GM23338 (cell line): ENCODE measurements around the gene CLDN7. TPM values are rescaled to one million over a fixed set of nuclear protein-coding genes. Genes with fewer than 3 reads are reported as not detected.

Experiments
- ATAC-seq: fragments of 200-7000 bp; cut with Tn5 transposase; 3 replicates; pipeline ENCODE4 v1.9.1; 2020
- DNase-seq: peaks from one replicate; pipeline ENCODE4 v3.0.0-alpha.2; 2015; ENCODE audit warnings: low spot score
- H2AFZ ChIP-seq: fragments of 200-600 bp; sonication (generic); 2 replicates; pipeline ENCODE4 v1.8.0; 2016; ENCODE audit warnings: antibody characterized with exemption, mild to moderate bottlenecking, moderate library complexity
- H3F3A ChIP-seq: fragments of 200-600 bp; sonication (generic); replicated peaks from 2 replicates; pipeline ENCODE4 v1.8.0; 2017; ENCODE audit warnings: antibody characterized with exemption, mixed run types, low read depth
- H3K27ac ChIP-seq: fragments of 200-600 bp; sonication (generic); 2 replicates; pipeline ENCODE4 v1.6.1; 2016; ENCODE audit warnings: low read depth
- H3K27me3 ChIP-seq: fragments of 200-600 bp; sonication (generic); 2 replicates; pipeline ENCODE4 v1.8.0; 2016; ENCODE audit warnings: mild to moderate bottlenecking, mixed run types, moderate library complexity; ENCODE audit not compliant: insufficient read depth
- H3K36me3 ChIP-seq: fragments of 200-600 bp; sonication (generic); 2 replicates; pipeline ENCODE4 v1.8.0; 2016; ENCODE audit warnings: mild to moderate bottlenecking; ENCODE audit not compliant: insufficient read depth
- H3K4me1 ChIP-seq: fragments of 200-600 bp; sonication (generic); 2 replicates; pipeline ENCODE4 v1.8.0; 2016; ENCODE audit warnings: mild to moderate bottlenecking, moderate library complexity; ENCODE audit not compliant: insufficient read depth
- H3K4me2 ChIP-seq: fragments of 200-600 bp; sonication (generic); 2 replicates; pipeline ENCODE4 v1.7.1; 2017; ENCODE audit warnings: mixed run types
- H3K4me3 ChIP-seq: fragments of 200-600 bp; sonication (generic); 2 replicates; pipeline ENCODE4 v1.6.1; 2016; ENCODE audit warnings: mixed run types
- H3K79me2 ChIP-seq: fragments of 200-600 bp; sonication (generic); replicated peaks from 2 replicates; pipeline ENCODE4 v1.8.0; 2017; ENCODE audit warnings: mild to moderate bottlenecking; ENCODE audit not compliant: insufficient read depth
- H3K9me2 ChIP-seq: fragments of 200-600 bp; sonication (generic); 2 replicates; pipeline ENCODE4 v1.8.0; 2017; ENCODE audit not compliant: insufficient read depth
- H4K20me1 ChIP-seq: fragments of 200-600 bp; sonication (generic); replicated peaks from 2 replicates; pipeline ENCODE4 v1.8.0; 2017; ENCODE audit warnings: mild to moderate bottlenecking; ENCODE audit not compliant: insufficient read depth
- H3K27ac Mint-ChIP-seq: 2 replicates; pipeline ENCODE4 v1.8.0; 2020; ENCODE audit warnings: inconsistent platforms, mild to moderate bottlenecking, moderate library complexity, mixed read lengths
- H3K27me3 Mint-ChIP-seq: 3 replicates; pipeline ENCODE4 v1.8.0; 2022; ENCODE audit warnings: low read depth, mild to moderate bottlenecking, moderate library complexity, mixed read lengths, inconsistent platforms; ENCODE audit not compliant: insufficient read depth, poor library complexity
- H3K36me3 Mint-ChIP-seq: 3 replicates; pipeline ENCODE4 v1.8.0; 2021; ENCODE audit warnings: low read depth, mild to moderate bottlenecking, inconsistent platforms, moderate library complexity, mixed read lengths
- H3K4me1 Mint-ChIP-seq: 3 replicates; pipeline ENCODE4 v1.8.0; 2020; ENCODE audit warnings: mild to moderate bottlenecking, inconsistent platforms, mixed read lengths
- H3K4me3 Mint-ChIP-seq: 3 replicates; pipeline ENCODE4 v1.8.0; 2021; ENCODE audit warnings: moderate library complexity, mild to moderate bottlenecking, inconsistent platforms, mixed read lengths
- H3K9me3 Mint-ChIP-seq: 3 replicates; pipeline ENCODE4 v1.8.0; 2020; ENCODE audit warnings: moderate library complexity, mild to moderate bottlenecking, inconsistent platforms, mixed read lengths
- CREB1 ChIP-seq: fragments of 250-450 bp; sonication (Bioruptor Pico); IDR thresholded peaks from 2 replicates; pipeline ENCODE4 v1.5.0; 2020; ENCODE audit warnings: low read depth, mild to moderate bottlenecking, moderate library complexity
- EZH2 ChIP-seq: fragments of 200-600 bp; sonication (generic); IDR thresholded peaks from one replicate; pipeline ENCODE4 v1.8.0; 2017; ENCODE audit warnings: antibody characterized with exemption, mild to moderate bottlenecking, low read depth; ENCODE audit not compliant: unreplicated experiment
- EZH2phosphoT487 ChIP-seq: fragments of 200-600 bp; sonication (generic); IDR thresholded peaks from one replicate; pipeline ENCODE4 v1.8.1; 2018; ENCODE audit warnings: antibody characterized with exemption; ENCODE audit not compliant: unreplicated experiment
- JUNB ChIP-seq: IDR thresholded peaks from one replicate; pipeline ENCODE4 v1.6.1; 2016; ENCODE audit warnings: antibody characterized with exemption; ENCODE audit not compliant: unreplicated experiment
- NANOG ChIP-seq: IDR thresholded peaks from 2 replicates; pipeline ENCODE4 v1.6.1; 2016; ENCODE audit warnings: antibody characterized with exemption, borderline replicate concordance
- POLR2AphosphoS5 ChIP-seq: IDR thresholded peaks from 2 replicates; pipeline ENCODE4 v1.6.1; 2016; ENCODE audit warnings: antibody characterized with exemption, low read depth
- STAT1 ChIP-seq: IDR thresholded peaks from one replicate; pipeline ENCODE4 v1.6.1; 2016; ENCODE audit warnings: antibody characterized with exemption; ENCODE audit not compliant: unreplicated experiment
- ZNF114 ChIP-seq: fragments of 250-450 bp; sonication (Bioruptor Pico); IDR thresholded peaks from 2 replicates; pipeline ENCODE4 v1.5.0; 2020; ENCODE audit warnings: mild to moderate bottlenecking, moderate library complexity
- ZNF331 ChIP-seq: fragments of 250-450 bp; sonication (Bioruptor Pico); IDR thresholded peaks from 2 replicates; pipeline ENCODE4 v1.5.0; 2020; ENCODE audit warnings: low read depth, mild to moderate bottlenecking, moderate library complexity
- polyA plus RNA-seq: library from polyadenylated mRNA; unstranded; fragments of >200 nt; fragmentation: Nextera tagmentation; extraction: Ambion mirVana; gene quantifications from 2 replicates; pipeline ENCODE4 v1.2.1, GENCODE V29; 2016
- total RNA-seq: library from RNA; depleted of rRNA; stranded (reverse); fragments of >200 nt; shearing (Covaris generic); gene quantifications from 2 replicates; pipeline ENCODE4 v1.2.3, GENCODE V29; 2014
- TF ChIP-seq, protein P1 (sequence below): IDR thresholded peaks from one replicate; pipeline ENCODE4 v1.6.1; 2018; ENCODE audit warnings: antibody characterized with exemption; ENCODE audit not compliant: unreplicated experiment
- TF ChIP-seq, protein P2 (sequence below): IDR thresholded peaks from 2 replicates; pipeline ENCODE4 v1.6.1; 2016; ENCODE audit warnings: antibody characterized with exemption
- TF ChIP-seq, protein P3 (sequence below), 2 experiments: fragments of 200-600 bp in 1 of 2; sonication (generic) in 1 of 2; conservative IDR thresholded peaks; 2 replicates each; pipeline versions ENCODE4 v1.5.1 to v1.6.1; 2016 to 2017; ENCODE audit warnings: antibody characterized with exemption in 2 of 2, low read depth in 2 of 2, mild to moderate bottlenecking in 2 of 2, moderate library complexity in 1 of 2
- TF ChIP-seq, protein P4 (sequence below): fragments of 250-450 bp; sonication (Bioruptor Pico); IDR thresholded peaks from 2 replicates; pipeline ENCODE4 v1.5.0; 2020; ENCODE audit warnings: mild to moderate bottlenecking, moderate library complexity

Gene CLDN7
- total and polyA plus RNA-seq, 2 experiments from 2014 or later, result 50.7 to 111 TPM

DNA sequence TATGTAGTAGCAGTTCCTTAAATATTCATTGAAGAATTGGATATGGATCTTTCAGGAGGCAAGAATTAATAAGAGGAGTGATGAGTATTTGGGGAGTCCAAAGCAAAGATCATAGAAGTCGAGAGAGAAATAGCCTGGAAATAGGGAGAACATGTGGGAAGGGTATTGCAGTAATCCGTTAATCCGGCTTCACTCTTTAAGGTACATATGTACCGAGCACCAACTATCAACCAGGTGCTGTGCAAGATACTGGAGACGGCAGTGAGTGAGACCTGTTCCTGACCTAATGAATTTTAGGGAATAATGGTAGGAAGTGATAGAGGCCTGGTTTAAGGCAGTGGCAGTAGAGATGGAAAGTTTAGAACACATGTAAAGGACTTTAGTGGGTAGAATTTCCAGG lies 9.2 kb downstream of the CLDN7 start:
- Mint-ChIP-seq H3K4me1 (peaks cover 28% of the 10 kb centered on the region), H3K36me3 (peaks cover 49% of the 10 kb centered on the region), H3K27ac (peak overlapping the region; percentile 100), H3K4me3 (peak overlapping the region; percentile 91), H3K27me3 (peaks cover 18% of the 10 kb centered on the region), H3K9me3 (peaks cover 3% of the 10 kb centered on the region; the same call in 2 of the 3 replicates)
- Histone ChIP-seq H3K36me3 (peaks cover 13% of the 10 kb centered on the region), H4K20me1 (peaks cover 28% of the 10 kb centered on the region), H3K79me2 (peaks cover 47% of the 10 kb centered on the region), H2AFZ (no peak overlapping the region), H3K4me2 (peak overlapping the region; percentile 87), H3K4me3 (peak overlapping the region; percentile 65), H3K27me3 (no peaks in the 10 kb centered on the region), H3K4me1 (peaks cover 15% of the 10 kb centered on the region), H3K9me2 (no peaks in the 10 kb centered on the region), H3K27ac (peak overlapping the region; percentile 96), H3F3A (peaks cover 15% of the 10 kb centered on the region; the same call in 1 of the 2 replicates)
- DNase-seq (no peak), ATAC-seq (no peak)
- TF ChIP-seq POLR2AphosphoS5, result no peak
- TF ChIP-seq, protein P1, sequence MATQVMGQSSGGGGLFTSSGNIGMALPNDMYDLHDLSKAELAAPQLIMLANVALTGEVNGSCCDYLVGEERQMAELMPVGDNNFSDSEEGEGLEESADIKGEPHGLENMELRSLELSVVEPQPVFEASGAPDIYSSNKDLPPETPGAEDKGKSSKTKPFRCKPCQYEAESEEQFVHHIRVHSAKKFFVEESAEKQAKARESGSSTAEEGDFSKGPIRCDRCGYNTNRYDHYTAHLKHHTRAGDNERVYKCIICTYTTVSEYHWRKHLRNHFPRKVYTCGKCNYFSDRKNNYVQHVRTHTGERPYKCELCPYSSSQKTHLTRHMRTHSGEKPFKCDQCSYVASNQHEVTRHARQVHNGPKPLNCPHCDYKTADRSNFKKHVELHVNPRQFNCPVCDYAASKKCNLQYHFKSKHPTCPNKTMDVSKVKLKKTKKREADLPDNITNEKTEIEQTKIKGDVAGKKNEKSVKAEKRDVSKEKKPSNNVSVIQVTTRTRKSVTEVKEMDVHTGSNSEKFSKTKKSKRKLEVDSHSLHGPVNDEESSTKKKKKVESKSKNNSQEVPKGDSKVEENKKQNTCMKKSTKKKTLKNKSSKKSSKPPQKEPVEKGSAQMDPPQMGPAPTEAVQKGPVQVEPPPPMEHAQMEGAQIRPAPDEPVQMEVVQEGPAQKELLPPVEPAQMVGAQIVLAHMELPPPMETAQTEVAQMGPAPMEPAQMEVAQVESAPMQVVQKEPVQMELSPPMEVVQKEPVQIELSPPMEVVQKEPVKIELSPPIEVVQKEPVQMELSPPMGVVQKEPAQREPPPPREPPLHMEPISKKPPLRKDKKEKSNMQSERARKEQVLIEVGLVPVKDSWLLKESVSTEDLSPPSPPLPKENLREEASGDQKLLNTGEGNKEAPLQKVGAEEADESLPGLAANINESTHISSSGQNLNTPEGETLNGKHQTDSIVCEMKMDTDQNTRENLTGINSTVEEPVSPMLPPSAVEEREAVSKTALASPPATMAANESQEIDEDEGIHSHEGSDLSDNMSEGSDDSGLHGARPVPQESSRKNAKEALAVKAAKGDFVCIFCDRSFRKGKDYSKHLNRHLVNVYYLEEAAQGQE, result no peak
- no peak for TF ChIP-seq STAT1
- TF ChIP-seq EZH2phosphoT487, result no peak
- no peak for TF ChIP-seq ZNF114 (CRISPR knock-in tag)
- TF ChIP-seq JUNB, result no peak
- TF ChIP-seq CREB1 (CRISPR knock-in tag), result no peak
- TF ChIP-seq ZNF331 (CRISPR knock-in tag), result no peak
- TF ChIP-seq, protein P2, sequence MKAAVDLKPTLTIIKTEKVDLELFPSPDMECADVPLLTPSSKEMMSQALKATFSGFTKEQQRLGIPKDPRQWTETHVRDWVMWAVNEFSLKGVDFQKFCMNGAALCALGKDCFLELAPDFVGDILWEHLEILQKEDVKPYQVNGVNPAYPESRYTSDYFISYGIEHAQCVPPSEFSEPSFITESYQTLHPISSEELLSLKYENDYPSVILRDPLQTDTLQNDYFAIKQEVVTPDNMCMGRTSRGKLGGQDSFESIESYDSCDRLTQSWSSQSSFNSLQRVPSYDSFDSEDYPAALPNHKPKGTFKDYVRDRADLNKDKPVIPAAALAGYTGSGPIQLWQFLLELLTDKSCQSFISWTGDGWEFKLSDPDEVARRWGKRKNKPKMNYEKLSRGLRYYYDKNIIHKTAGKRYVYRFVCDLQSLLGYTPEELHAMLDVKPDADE, result no peak
- no peak for TF ChIP-seq EZH2
- TF ChIP-seq NANOG, result no peak
- TF ChIP-seq, protein P3, sequence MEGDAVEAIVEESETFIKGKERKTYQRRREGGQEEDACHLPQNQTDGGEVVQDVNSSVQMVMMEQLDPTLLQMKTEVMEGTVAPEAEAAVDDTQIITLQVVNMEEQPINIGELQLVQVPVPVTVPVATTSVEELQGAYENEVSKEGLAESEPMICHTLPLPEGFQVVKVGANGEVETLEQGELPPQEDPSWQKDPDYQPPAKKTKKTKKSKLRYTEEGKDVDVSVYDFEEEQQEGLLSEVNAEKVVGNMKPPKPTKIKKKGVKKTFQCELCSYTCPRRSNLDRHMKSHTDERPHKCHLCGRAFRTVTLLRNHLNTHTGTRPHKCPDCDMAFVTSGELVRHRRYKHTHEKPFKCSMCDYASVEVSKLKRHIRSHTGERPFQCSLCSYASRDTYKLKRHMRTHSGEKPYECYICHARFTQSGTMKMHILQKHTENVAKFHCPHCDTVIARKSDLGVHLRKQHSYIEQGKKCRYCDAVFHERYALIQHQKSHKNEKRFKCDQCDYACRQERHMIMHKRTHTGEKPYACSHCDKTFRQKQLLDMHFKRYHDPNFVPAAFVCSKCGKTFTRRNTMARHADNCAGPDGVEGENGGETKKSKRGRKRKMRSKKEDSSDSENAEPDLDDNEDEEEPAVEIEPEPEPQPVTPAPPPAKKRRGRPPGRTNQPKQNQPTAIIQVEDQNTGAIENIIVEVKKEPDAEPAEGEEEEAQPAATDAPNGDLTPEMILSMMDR (conservative IDR thresholded peaks at IDR 0.05; ENCODE audit: low read depth in 2 of 2), result no peak
- TF ChIP-seq, protein P4, sequence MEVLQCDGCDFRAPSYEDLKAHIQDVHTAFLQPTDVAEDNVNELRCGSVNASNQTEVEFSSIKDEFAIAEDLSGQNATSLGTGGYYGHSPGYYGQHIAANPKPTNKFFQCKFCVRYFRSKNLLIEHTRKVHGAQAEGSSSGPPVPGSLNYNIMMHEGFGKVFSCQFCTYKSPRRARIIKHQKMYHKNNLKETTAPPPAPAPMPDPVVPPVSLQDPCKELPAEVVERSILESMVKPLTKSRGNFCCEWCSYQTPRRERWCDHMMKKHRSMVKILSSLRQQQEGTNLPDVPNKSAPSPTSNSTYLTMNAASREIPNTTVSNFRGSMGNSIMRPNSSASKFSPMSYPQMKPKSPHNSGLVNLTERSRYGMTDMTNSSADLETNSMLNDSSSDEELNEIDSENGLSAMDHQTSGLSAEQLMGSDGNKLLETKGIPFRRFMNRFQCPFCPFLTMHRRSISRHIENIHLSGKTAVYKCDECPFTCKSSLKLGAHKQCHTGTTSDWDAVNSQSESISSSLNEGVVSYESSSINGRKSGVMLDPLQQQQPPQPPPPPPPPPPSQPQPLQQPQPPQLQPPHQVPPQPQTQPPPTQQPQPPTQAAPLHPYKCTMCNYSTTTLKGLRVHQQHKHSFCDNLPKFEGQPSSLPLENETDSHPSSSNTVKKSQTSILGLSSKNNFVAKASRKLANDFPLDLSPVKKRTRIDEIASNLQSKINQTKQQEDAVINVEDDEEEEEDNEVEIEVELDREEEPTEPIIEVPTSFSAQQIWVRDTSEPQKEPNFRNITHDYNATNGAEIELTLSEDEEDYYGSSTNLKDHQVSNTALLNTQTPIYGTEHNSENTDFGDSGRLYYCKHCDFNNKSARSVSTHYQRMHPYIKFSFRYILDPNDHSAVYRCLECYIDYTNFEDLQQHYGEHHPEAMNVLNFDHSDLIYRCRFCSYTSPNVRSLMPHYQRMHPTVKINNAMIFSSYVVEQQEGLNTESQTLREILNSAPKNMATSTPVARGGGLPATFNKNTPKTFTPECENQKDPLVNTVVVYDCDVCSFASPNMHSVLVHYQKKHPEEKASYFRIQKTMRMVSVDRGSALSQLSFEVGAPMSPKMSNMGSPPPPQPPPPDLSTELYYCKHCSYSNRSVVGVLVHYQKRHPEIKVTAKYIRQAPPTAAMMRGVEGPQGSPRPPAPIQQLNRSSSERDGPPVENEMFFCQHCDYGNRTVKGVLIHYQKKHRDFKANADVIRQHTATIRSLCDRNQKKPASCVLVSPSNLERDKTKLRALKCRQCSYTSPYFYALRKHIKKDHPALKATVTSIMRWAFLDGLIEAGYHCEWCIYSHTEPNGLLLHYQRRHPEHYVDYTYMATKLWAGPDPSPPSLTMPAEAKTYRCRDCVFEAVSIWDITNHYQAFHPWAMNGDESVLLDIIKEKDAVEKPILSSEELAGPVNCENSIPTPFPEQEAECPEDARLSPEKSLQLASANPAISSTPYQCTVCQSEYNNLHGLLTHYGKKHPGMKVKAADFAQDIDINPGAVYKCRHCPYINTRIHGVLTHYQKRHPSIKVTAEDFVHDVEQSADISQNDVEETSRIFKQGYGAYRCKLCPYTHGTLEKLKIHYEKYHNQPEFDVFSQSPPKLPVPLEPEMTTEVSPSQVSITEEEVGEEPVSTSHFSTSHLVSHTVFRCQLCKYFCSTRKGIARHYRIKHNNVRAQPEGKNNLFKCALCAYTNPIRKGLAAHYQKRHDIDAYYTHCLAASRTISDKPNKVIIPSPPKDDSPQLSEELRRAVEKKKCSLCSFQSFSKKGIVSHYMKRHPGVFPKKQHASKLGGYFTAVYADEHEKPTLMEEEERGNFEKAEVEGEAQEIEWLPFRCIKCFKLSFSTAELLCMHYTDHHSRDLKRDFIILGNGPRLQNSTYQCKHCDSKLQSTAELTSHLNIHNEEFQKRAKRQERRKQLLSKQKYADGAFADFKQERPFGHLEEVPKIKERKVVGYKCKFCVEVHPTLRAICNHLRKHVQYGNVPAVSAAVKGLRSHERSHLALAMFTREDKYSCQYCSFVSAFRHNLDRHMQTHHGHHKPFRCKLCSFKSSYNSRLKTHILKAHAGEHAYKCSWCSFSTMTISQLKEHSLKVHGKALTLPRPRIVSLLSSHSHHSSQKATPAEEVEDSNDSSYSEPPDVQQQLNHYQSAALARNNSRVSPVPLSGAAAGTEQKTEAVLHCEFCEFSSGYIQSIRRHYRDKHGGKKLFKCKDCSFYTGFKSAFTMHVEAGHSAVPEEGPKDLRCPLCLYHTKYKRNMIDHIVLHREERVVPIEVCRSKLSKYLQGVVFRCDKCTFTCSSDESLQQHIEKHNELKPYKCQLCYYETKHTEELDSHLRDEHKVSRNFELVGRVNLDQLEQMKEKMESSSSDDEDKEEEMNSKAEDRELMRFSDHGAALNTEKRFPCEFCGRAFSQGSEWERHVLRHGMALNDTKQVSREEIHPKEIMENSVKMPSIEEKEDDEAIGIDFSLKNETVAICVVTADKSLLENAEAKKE, result no peak
